ENCODE data around the gene TP53RK.

DNA sequence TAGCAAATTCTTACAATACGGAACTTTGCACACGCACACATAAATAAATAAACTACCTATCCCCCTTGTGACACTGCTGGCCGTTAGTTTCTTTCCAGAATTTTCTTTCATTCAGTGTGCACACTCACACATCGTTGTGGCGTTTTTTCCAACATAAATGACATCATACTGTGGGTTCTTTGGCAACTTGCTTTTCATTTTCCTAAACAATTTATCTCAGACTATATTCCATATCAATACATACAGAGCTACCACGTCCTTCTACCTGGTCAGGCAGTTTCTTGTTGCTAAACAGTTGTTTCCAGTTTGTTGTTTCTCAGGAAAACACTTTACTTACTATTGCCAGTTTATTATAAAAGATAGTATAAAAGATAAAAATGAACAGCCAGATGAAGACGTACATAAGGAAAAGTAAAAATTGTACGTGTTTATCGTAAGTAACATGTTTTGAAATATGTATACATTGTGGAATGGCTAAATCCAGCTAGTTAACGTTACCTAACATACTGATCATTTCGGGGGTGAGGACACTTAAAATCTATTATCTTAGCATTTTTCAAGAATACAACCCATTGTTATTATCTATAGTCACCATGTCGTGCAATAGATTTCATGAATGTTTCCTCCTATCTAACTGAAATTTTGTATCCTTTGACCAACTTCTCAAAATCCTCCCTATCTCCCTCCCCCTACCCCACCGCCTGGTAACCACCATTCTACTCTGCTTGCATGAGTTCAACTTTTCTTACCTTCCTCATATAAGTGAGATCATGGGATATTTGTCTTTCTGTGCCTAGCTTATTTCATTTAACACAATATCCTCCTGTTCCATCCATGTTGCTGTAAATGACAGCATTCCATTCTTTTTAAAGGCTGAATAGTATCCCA lies 1.2 kb upstream of the TP53RK start:
- no peak for TF ChIP-seq POLR2AphosphoS5 (IDR thresholded peaks at IDR 0.05; ENCODE audit: low read depth, low read length)
- TF ChIP-seq TAF1 (IDR thresholded peaks at IDR 0.05; ENCODE audit: low read depth, low read length) = no peak
